Smooth muscle cell (in vitro differentiated cells): ENCODE results near the gene TUT4. TPM values are rescaled to one million over a fixed set of nuclear protein-coding genes. Genes with fewer than 3 reads are reported as not detected.
A peak's percentile ranks its signal among the peaks of the same experiment; 100 is the strongest.

Source experiments
- DNase-seq: peaks from one replicate; lab custom pipeline; 2025; ENCODE audit not compliant: unreplicated experiment; lab: John Stamatoyannopoulos, UW
- H2AFZ ChIP-seq: fragments of 200-600 bp; sonication (generic); 2 replicates; pipeline ENCODE4 v1.6.0; 2016; ENCODE audit warnings: antibody characterized with exemption, low read depth, mild to moderate bottlenecking
- H3F3A ChIP-seq: fragments of 200-600 bp; sonication (generic); 2 replicates; pipeline ENCODE4 v1.6.0; 2017; ENCODE audit warnings: antibody characterized with exemption, low read depth
- H3K27ac ChIP-seq: fragments of 200-600 bp; sonication (generic); 2 replicates; pipeline ENCODE4 v1.5.1; 2016; ENCODE audit warnings: low read depth, mild to moderate bottlenecking
- H3K27me3 ChIP-seq: fragments of 200-600 bp; sonication (generic); 2 replicates; pipeline ENCODE4 v1.6.1; 2016; ENCODE audit warnings: low read depth, mild to moderate bottlenecking
- H3K36me3 ChIP-seq: fragments of 200-600 bp; sonication (generic); 2 replicates; pipeline ENCODE4 v1.5.1; 2016; ENCODE audit warnings: low read depth
- H3K4me1 ChIP-seq: fragments of 200-600 bp; sonication (generic); 2 replicates; pipeline ENCODE4 v1.5.1; 2016; ENCODE audit warnings: low read depth
- H3K4me2 ChIP-seq: fragments of 200-600 bp; sonication (generic); 2 replicates; pipeline ENCODE4 v1.6.0; 2016; ENCODE audit warnings: mild to moderate bottlenecking
- H3K4me3 ChIP-seq: fragments of 200-600 bp; sonication (generic); 2 replicates; pipeline ENCODE4 v1.5.1; 2016; ENCODE audit warnings: mild to moderate bottlenecking
- H3K79me2 ChIP-seq: fragments of 200-600 bp; sonication (generic); 2 replicates; pipeline ENCODE4 v1.6.0; 2016; ENCODE audit warnings: low read depth, mild to moderate bottlenecking
- H3K9ac ChIP-seq: fragments of 200-600 bp; sonication (generic); 2 replicates; pipeline ENCODE4 v1.6.0; 2016; ENCODE audit warnings: low read depth
- H3K9me3 ChIP-seq: fragments of 200-600 bp; sonication (generic); replicated peaks from 2 replicates; pipeline ENCODE4 v1.5.1; 2016; ENCODE audit warnings: low read depth
- H4K20me1 ChIP-seq: fragments of 200-600 bp; sonication (generic); 2 replicates; pipeline ENCODE4 v1.6.0; 2016; ENCODE audit warnings: low read depth
- CTCF ChIP-seq: fragments of 200-600 bp; sonication (generic); IDR thresholded peaks from 2 replicates; pipeline ENCODE4 v1.5.1; 2017; ENCODE audit warnings: borderline replicate concordance, mild to moderate bottlenecking, antibody characterized with exemption; ENCODE audit not compliant: insufficient read depth, poor library complexity, severe bottlenecking
- WGBS: methylation state at CpG from one replicate; pipeline ENCODE4 v1.1.7; 2016; ENCODE audit warnings: low lambda C conversion rate; 5-methylcytosine and 5-hydroxymethylcytosine counted together
- polyA plus RNA-seq: library from polyadenylated mRNA; unstranded; fragments of >200 nt; fragmentation: Nextera tagmentation; extraction: Ambion mirVana; gene quantifications from 2 replicates; pipeline ENCODE4 v1.2.1, GENCODE V29; 2016
- total RNA-seq: library from RNA; depleted of rRNA; stranded (reverse); fragments of >200 nt; gene quantifications from 2 replicates; pipeline ENCODE4 v1.2.3, GENCODE V29; 2014

Gene TUT4
- total and polyA plus RNA-seq, 2 experiments from 2014 or later: 13.9 to 58.3 TPM

DNA sequence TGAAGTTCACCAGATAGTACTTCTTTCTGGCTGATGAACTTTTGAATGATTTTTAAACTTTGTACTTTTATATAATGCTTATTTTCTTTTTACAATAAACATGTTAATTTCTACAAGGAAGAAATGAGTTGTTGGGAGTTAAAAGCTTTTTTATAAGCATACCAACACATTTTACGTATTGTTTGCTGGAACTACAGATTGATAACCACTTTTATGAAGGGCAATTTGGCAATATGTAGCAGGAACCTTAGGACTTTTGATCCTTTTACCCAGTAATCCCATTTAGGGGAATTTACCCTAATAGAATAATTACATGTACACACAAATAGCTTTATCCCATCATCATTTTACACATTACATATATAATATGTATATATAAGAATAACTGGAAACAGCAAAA, 132.2 kb downstream of the TUT4 start:
- Histone ChIP-seq H3K27me3 (no peaks in the 10 kb centered on the region), H3K79me2 (peaks cover 4% of the 10 kb centered on the region), H3K9me3 (no peaks in the 10 kb centered on the region), H3K27ac (no peak overlapping the region), H3K9ac (no peak overlapping the region), H3K36me3 (peaks cover 18% of the 10 kb centered on the region), H2AFZ (no peak overlapping the region), H3K4me3 (no peak overlapping the region), H3K4me2 (no peak overlapping the region), H4K20me1 (peaks cover 12% of the 10 kb centered on the region), H3F3A (peaks cover 17% of the 10 kb centered on the region), H3K4me1 (peaks cover 12% of the 10 kb centered on the region)
- 85% methylated on average over 1 of the region's 1 CpG for WGBS
- no peak for TF ChIP-seq CTCF
- no peak for DNase-seq

- no peak overlapping the region for H3K4me3 ChIP-seq
- no peak overlapping the region for H3K9ac ChIP-seq
- H3K79me2 ChIP-seq: peaks cover 4% of the 10 kb centered on the region
- H3K36me3 ChIP-seq: peaks cover 34% of the 10 kb centered on the region
- 100% methylated on average over 2 of the region's 2 CpGs for WGBS
- no peaks in the 10 kb centered on the region for H3K4me1 ChIP-seq
- H3K27ac ChIP-seq: no peak overlapping the region
- H2AFZ ChIP-seq: no peak overlapping the region
- H3K9me3 ChIP-seq: no peaks in the 10 kb centered on the region
- H3K4me2 ChIP-seq: no peak overlapping the region
- no peaks in the 10 kb centered on the region for H4K20me1 ChIP-seq
- H3F3A ChIP-seq: peaks cover 3% of the 10 kb centered on the region
- no peak for DNase-seq
- TF ChIP-seq CTCF: no peak
- no peaks in the 10 kb centered on the region for H3K27me3 ChIP-seq
Observed at GRCh38 chr1:52416811-52417210, 136.1 kb downstream of the TUT4 start.

- no peaks in the 10 kb centered on the region for H3F3A ChIP-seq
- H3K9ac ChIP-seq: no peak overlapping the region
- H3K79me2 ChIP-seq: no peaks in the 10 kb centered on the region
- H3K27me3 ChIP-seq: no peaks in the 10 kb centered on the region
- H4K20me1 ChIP-seq: no peaks in the 10 kb centered on the region
- H3K4me2 ChIP-seq: no peak overlapping the region
- no peak overlapping the region for H2AFZ ChIP-seq
- no peaks in the 10 kb centered on the region for H3K9me3 ChIP-seq
- no peak overlapping the region for H3K4me3 ChIP-seq
- TF ChIP-seq CTCF: no peak
- H3K36me3 ChIP-seq: peaks cover 48% of the 10 kb centered on the region
- H3K27ac ChIP-seq: no peak overlapping the region
- no peaks in the 10 kb centered on the region for H3K4me1 ChIP-seq
- DNase-seq: no peak
Observed at GRCh38 chr1:52414942-52415341, 137.9 kb downstream of the TUT4 start.

- Histone ChIP-seq H3K27me3 (no peaks in the 10 kb centered on the region), H3K4me2 (no peak overlapping the region), H3K4me1 (no peaks in the 10 kb centered on the region), H3K36me3 (peaks cover 52% of the 10 kb centered on the region), H2AFZ (no peak overlapping the region), H3K79me2 (peaks cover 6% of the 10 kb centered on the region), H3K9me3 (no peaks in the 10 kb centered on the region), H4K20me1 (no peaks in the 10 kb centered on the region), H3K27ac (peak overlapping the region; percentile 11), H3K4me3 (no peak overlapping the region), H3K9ac (no peak overlapping the region), H3F3A (no peaks in the 10 kb centered on the region)
- no peak for TF ChIP-seq CTCF
- WGBS: 96% methylated on average over 10 of the region's 10 CpGs
- no peak for DNase-seq
Observed at GRCh38 chr1:52413410-52413989, 139.4 kb downstream of the TUT4 start.
